ENCODE results near the gene CDK15.

GRCh38 chr2:201909348-201909747, 103.0 kb downstream of the CDK15 start:
- no peak for TF ChIP-seq CTCF (IDR thresholded peaks at IDR 0.05)
- no peak for TF ChIP-seq EZH2 (IDR thresholded peaks at IDR 0.05; ENCODE audit: borderline replicate concordance, insufficient read depth, low read depth, low read length, poor library complexity, severe bottlenecking)

Data from B cell (primary cell).